Measurements from ENCODE around the gene NODAL. TPM values are rescaled to one million over a fixed set of nuclear protein-coding genes. Genes with fewer than 3 reads are reported as not detected.

NODAL gene
- total RNA-seq, 2 experiments from 2014 or later: not detected

DNA sequence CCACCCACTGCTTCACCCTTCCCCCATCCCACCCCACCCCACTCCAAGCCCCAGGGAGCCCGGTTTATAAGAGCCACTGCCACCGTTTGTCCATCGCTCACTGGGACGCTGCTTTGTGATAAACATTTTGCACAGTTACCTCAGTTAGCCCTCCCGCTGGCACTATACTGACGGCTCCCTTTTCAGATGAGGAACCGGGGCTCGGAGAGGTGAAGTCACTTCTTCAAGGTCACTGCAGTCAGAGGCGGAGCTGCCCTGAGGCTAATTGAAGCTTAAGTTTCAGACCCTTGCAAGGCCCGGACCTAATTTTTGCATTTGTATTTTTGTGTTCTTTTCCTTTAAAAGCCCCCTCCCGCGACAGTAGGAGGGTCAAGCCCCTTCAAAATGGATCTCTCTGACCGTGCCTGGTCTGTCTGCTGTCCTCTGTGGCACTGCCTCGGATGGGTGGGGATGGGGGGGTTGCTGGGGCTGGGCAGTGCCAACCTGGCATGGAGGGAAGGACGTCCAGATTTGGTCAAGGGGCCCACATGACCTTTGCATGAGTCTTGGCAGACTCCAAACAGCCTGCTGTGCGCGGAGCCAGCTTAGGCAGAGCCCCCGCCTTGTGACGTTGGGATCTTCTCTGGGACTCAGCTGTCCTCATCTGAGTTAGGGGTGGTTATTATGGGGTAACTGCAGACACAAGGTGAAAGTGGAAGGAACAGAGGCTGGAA, 17.7 kb upstream of the NODAL start:
- TF ChIP-seq, protein P1, sequence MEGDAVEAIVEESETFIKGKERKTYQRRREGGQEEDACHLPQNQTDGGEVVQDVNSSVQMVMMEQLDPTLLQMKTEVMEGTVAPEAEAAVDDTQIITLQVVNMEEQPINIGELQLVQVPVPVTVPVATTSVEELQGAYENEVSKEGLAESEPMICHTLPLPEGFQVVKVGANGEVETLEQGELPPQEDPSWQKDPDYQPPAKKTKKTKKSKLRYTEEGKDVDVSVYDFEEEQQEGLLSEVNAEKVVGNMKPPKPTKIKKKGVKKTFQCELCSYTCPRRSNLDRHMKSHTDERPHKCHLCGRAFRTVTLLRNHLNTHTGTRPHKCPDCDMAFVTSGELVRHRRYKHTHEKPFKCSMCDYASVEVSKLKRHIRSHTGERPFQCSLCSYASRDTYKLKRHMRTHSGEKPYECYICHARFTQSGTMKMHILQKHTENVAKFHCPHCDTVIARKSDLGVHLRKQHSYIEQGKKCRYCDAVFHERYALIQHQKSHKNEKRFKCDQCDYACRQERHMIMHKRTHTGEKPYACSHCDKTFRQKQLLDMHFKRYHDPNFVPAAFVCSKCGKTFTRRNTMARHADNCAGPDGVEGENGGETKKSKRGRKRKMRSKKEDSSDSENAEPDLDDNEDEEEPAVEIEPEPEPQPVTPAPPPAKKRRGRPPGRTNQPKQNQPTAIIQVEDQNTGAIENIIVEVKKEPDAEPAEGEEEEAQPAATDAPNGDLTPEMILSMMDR (IDR thresholded peaks at IDR 0.05): no peak
- ATAC-seq (ENCODE audit: poor library complexity) (no peak), DNase-seq (no peak)
- H3K4me3 ChIP-seq (ENCODE audit: low read length): no peak overlapping the region
- POLR2A ChIA-PET: no interaction called here
- no peak overlapping the region for H3K27ac Mint-ChIP-seq
- no peaks in the 10 kb centered on the region for H3K36me3 ChIP-seq (ENCODE audit: insufficient read depth, low read length)
- peaks cover 57% of the 10 kb centered on the region for H3K27me3 Mint-ChIP-seq
- peaks cover 12% of the 10 kb centered on the region for H3K4me1 ChIP-seq (ENCODE audit: insufficient read depth, low read length)
- H3K9me3 Mint-ChIP-seq: no peaks in the 10 kb centered on the region
- no peaks in the 10 kb centered on the region for H3K9me3 ChIP-seq (ENCODE audit: control insufficient read depth in 1 of 2, insufficient read depth in 1 of 2, low read length in 2 of 2)
- H3K27me3 ChIP-seq (ENCODE audit: control insufficient read depth in 1 of 2, insufficient read depth in 2 of 2, low read length in 2 of 2): peaks cover 16 to 34% of the 10 kb centered on the region in 2 experiments
- H3K27ac ChIP-seq (ENCODE audit: low read depth in 1 of 2, low read length in 2 of 2): no peak overlapping the region
- intact Hi-C loops (cut with DNase I, micrococcal nuclease): no loop called here
- H3K36me3 Mint-ChIP-seq (ENCODE audit: low read depth): no peaks in the 10 kb centered on the region
- no peak overlapping the region for H3K4me3 Mint-ChIP-seq
- peaks cover 4% of the 10 kb centered on the region for H3K4me1 Mint-ChIP-seq (ENCODE audit: low read depth)
- CTCF ChIA-PET: no interaction called here

GRCh38 chr10:70458329-70459060, 17.0 kb upstream of the NODAL start:
- CTCF ChIA-PET: no interaction called here
- H3K9me3 Mint-ChIP-seq: no peaks in the 10 kb centered on the region

GRCh38 chr10:70457759-70458305, 16.4 kb upstream of the NODAL start:
- no peaks in the 10 kb centered on the region for H3K36me3 Mint-ChIP-seq (ENCODE audit: low read depth)
- no peak for DNase-seq
- H3K27ac ChIP-seq (ENCODE audit: low read depth in 1 of 2, low read length in 2 of 2): no peak overlapping the region
- no peaks in the 10 kb centered on the region for H3K36me3 ChIP-seq (ENCODE audit: insufficient read depth, low read length)
- ChIA-PET POLR2A (no interaction called here), CTCF (no interaction called here)
- H3K4me1 ChIP-seq (ENCODE audit: insufficient read depth, low read length): peaks cover 12% of the 10 kb centered on the region
- no peaks in the 10 kb centered on the region for H3K9me3 Mint-ChIP-seq
- H3K4me3 ChIP-seq (ENCODE audit: low read length): no peak overlapping the region
- peaks cover 61% of the 10 kb centered on the region for H3K27me3 Mint-ChIP-seq
- peaks cover 16 to 34% of the 10 kb centered on the region in 2 experiments for H3K27me3 ChIP-seq (ENCODE audit: control insufficient read depth in 1 of 2, insufficient read depth in 2 of 2, low read length in 2 of 2)
- TF ChIP-seq, protein P1 (IDR thresholded peaks at IDR 0.05): no peak
- no peak overlapping the region for H3K27ac Mint-ChIP-seq
- intact Hi-C loops (cut with DNase I, micrococcal nuclease): no loop called here
- H3K9me3 ChIP-seq (ENCODE audit: control insufficient read depth in 1 of 2, insufficient read depth in 1 of 2, low read length in 2 of 2): no peaks in the 10 kb centered on the region
- ATAC-seq (ENCODE audit: poor library complexity): no peak
- peaks cover 4% of the 10 kb centered on the region for H3K4me1 Mint-ChIP-seq (ENCODE audit: low read depth)
- H3K4me3 Mint-ChIP-seq: no peak overlapping the region

More at GRCh38 chr10:70458329-70459060, 17.0 kb upstream of the NODAL start:
- ATAC-seq (ENCODE audit: poor library complexity): peak; percentile 50
- intact Hi-C loops (cut with DNase I, micrococcal nuclease): no loop called here
- Mint-ChIP-seq H3K4me1 (ENCODE audit: low read depth) (peaks cover 4% of the 10 kb centered on the region), H3K4me3 (peak overlapping the region; percentile 45), H3K27me3 (peaks cover 59% of the 10 kb centered on the region), H3K27ac (no peak overlapping the region), H3K36me3 (ENCODE audit: low read depth) (no peaks in the 10 kb centered on the region)
- Histone ChIP-seq H3K4me1 (ENCODE audit: insufficient read depth, low read length) (peaks cover 12% of the 10 kb centered on the region), H3K4me3 (ENCODE audit: low read length) (no peak overlapping the region), H3K27ac (ENCODE audit: low read depth in 1 of 2, low read length in 2 of 2) (no peak overlapping the region), H3K36me3 (ENCODE audit: insufficient read depth, low read length) (no peaks in the 10 kb centered on the region), H3K27me3 (ENCODE audit: control insufficient read depth in 1 of 2, insufficient read depth in 2 of 2, low read length in 2 of 2) (peaks cover 16 to 34% of the 10 kb centered on the region in 2 experiments), H3K9me3 (ENCODE audit: control insufficient read depth in 1 of 2, insufficient read depth in 1 of 2, low read length in 2 of 2) (no peaks in the 10 kb centered on the region)
- peak in 5 of 14 experiments; percentile 18 to 58 (median 43) for DNase-seq
- TF ChIP-seq, protein P1 (IDR thresholded peaks at IDR 0.05): no peak
- POLR2A ChIA-PET: no interaction called here
